HepG2 (cell line): ENCODE results near the gene EMID1. TPM values are rescaled to one million over a fixed set of nuclear protein-coding genes. Genes with fewer than 3 reads are reported as not detected.

ENCODE experiments used
- ATAC-seq: fragments of 200-7000 bp; cut with Tn5 transposase; 3 replicates; pipeline ENCODE4 v1.9.1; 2020; ENCODE audit warnings: mild to moderate bottlenecking, moderate library complexity
- BruUV-seq: library from RNA; stranded (reverse); fragments of 400-500 nt; replicated peaks from 2 replicates; lab custom pipeline; 2021; lab: Mats Ljungman, UMichigan
- CTCF ChIA-PET: fragments of 300-600 bp; formaldehyde crosslinking; extraction: SDS; loops from one replicate; lab custom pipeline; 2021; ENCODE audit warnings: low total read pairs, inconsistent platforms, low intra/inter-chr PET ratio; lab: Yijun Ruan, JAX
- POLR2A ChIA-PET: fragments of 350-600 bp; sonication (Branson Sonifier 250); formaldehyde crosslinking; loops from one replicate; lab custom pipeline; 2020; ENCODE audit warnings: antibody characterized with exemption, inconsistent platforms; lab: Yijun Ruan, JAX
- DNase-seq: peaks from one replicate; pipeline ENCODE4 v3.0.0-alpha.2; 2015; ENCODE audit warnings: low spot score
- FAIRE-seq: peaks from 3 replicates; lab custom pipeline; 2011; peaks lifted over from hg19 to GRCh38; lab: Jason Lieb, UNC
- H2AFZ ChIP-seq: one replicate; pipeline ENCODE4 v1.6.1; 2011; ENCODE audit warnings: low read length, inconsistent platforms
- H3K27ac ChIP-seq: fragments of 300-600 bp; 3 replicates; pipeline ENCODE4 v1.8.0; 2011; ENCODE audit warnings: mixed run types, mild to moderate bottlenecking, mixed read lengths, low read length, inconsistent platforms; ENCODE audit not compliant: insufficient read depth; ENCODE audit errors: extremely low read length
- H3K27me3 ChIP-seq, 2 experiments: fragments of 200-600 bp in 1 of 2; 2 replicates in 1 of 2; 3 replicates in 1 of 2; pipeline versions ENCODE4 v1.6.0 to v1.8.0; 2011; ENCODE audit warnings: low read length in 2 of 2, mild to moderate bottlenecking in 2 of 2, moderate library complexity in 2 of 2, inconsistent platforms in 1 of 2; ENCODE audit not compliant: insufficient read depth in 2 of 2, control insufficient read depth in 1 of 2
- H3K36me3 ChIP-seq, 2 experiments: fragments of 200-600 bp in 1 of 2; replicated peaks in 1 of 2; 2 replicates in 1 of 2; 3 replicates in 1 of 2; pipeline versions ENCODE4 v1.5.1 to v1.8.0; 2011; ENCODE audit warnings: low read length in 2 of 2, inconsistent platforms in 1 of 2; ENCODE audit not compliant: insufficient read depth in 2 of 2, control insufficient read depth in 1 of 2
- H3K4me1 ChIP-seq: 2 replicates; pipeline ENCODE4 v1.5.1; 2012; ENCODE audit warnings: low read length, inconsistent platforms; ENCODE audit not compliant: insufficient read depth
- H3K4me2 ChIP-seq: 2 replicates; pipeline ENCODE4 v1.6.0; 2011; ENCODE audit warnings: low read depth, low read length, inconsistent platforms
- H3K4me3 ChIP-seq, 3 experiments: fragments of 200-600 bp in 1 of 3; sonication (generic), shearing (Covaris generic) in 1 of 3; replicated peaks in 1 of 3; 2 replicates each; pipeline ENCODE4 v1.5.1; 2011 to 2016; ENCODE audit warnings: low read length in 3 of 3, inconsistent platforms in 2 of 3, low read depth in 2 of 3, mild to moderate bottlenecking in 2 of 3, control low read depth in 1 of 3, mixed read lengths in 1 of 3; ENCODE audit not compliant: insufficient read depth in 1 of 3
- H3K79me2 ChIP-seq: one replicate; pipeline ENCODE4 v1.6.1; 2011; ENCODE audit warnings: low read length, inconsistent platforms; ENCODE audit not compliant: insufficient read depth
- H3K9ac ChIP-seq: 2 replicates; pipeline ENCODE4 v1.6.0; 2011; ENCODE audit warnings: mild to moderate bottlenecking, low read depth, low read length, inconsistent platforms; ENCODE audit not compliant: insufficient read depth
- H3K9me3 ChIP-seq: 2 replicates; pipeline ENCODE4 v1.5.1; 2012; ENCODE audit warnings: mild to moderate bottlenecking, low read length
- H4K20me1 ChIP-seq: 2 replicates; pipeline ENCODE4 v1.6.0; 2011; ENCODE audit warnings: inconsistent platforms, mild to moderate bottlenecking, low read length, moderate library complexity; ENCODE audit not compliant: insufficient read depth
- SMARCE1 ChIP-seq: fragments of 450-650 bp; IDR thresholded peaks from 2 replicates; pipeline ENCODE4 v1.6.1; 2017; ENCODE audit warnings: borderline replicate concordance
- ZNF878 ChIP-seq: sonication (generic); formaldehyde crosslinking; IDR thresholded peaks from 2 replicates; pipeline ENCODE4 v1.8.1; 2023; ENCODE audit warnings: mild to moderate bottlenecking, missing genetic modification reagents, moderate library complexity
- WGBS: methylation state at CpG from one replicate; pipeline ENCODE4 v1.1.6; 2017; ENCODE audit warnings: low lambda C conversion rate; 5-methylcytosine and 5-hydroxymethylcytosine counted together
- in situ Hi-C: cut with HindIII; loops from 2 replicates; pipeline ENCODE4 v1.10.0; 2017; ENCODE audit warnings: low pct_unique_long_range_greater_than_20kb; ENCODE audit not compliant: extremely low pct_ligation_motif_present
- intact Hi-C: fragments of 100-400 bp; cut with micrococcal nuclease; formaldehyde crosslinking; loops from one replicate; pipeline ENCODE4 v1.10.0; 2022; ENCODE audit not compliant: unreplicated experiment
- polyA plus RNA-seq, 8 experiments: library from polyadenylated mRNA; depleted of rRNA in 3 of 8; stranded (reverse) in 7 of 8; unstranded in 1 of 8; fragments of >200 nt; fragmentation: Illumina TruSeq in 4 of 8; extraction: Trizol in 4 of 8; gene quantifications; 2 replicates each; pipeline versions ENCODE4 v1.2.1 to v1.2.3, GENCODE V29; 2011 to 2016; ENCODE audit warnings: low read depth in 4 of 8, missing spikeins in 1 of 8, mixed read lengths in 1 of 8; ENCODE audit not compliant: insufficient read depth in 1 of 8
- total RNA-seq, 5 experiments: library from RNA; depleted of rRNA; stranded (reverse); fragments of >200 nt; fragmentation: Illumina TruSeq; extraction: Trizol; gene quantifications; 2 replicates each; pipeline ENCODE4 v1.2.3, GENCODE V29; 2016; ENCODE audit warnings: low read depth in 1 of 5
- TF ChIP-seq, protein P1 (sequence below): sonication (generic); formaldehyde crosslinking; IDR thresholded peaks from 2 replicates; pipeline ENCODE4 v1.5.0; 2020; ENCODE audit warnings: missing genetic modification reagents
- TF ChIP-seq, protein P2 (sequence below): sonication (generic); formaldehyde crosslinking; IDR thresholded peaks from 2 replicates; pipeline ENCODE4 v1.4.0; 2020; ENCODE audit warnings: missing genetic modification reagents

EMID1 gene
- total and polyA plus RNA-seq, 2 of the 13 experiments (the other 11 are each of a cell fraction or from before 2014, with no cell fraction given): 0.45 to 0.82 TPM

DNA sequence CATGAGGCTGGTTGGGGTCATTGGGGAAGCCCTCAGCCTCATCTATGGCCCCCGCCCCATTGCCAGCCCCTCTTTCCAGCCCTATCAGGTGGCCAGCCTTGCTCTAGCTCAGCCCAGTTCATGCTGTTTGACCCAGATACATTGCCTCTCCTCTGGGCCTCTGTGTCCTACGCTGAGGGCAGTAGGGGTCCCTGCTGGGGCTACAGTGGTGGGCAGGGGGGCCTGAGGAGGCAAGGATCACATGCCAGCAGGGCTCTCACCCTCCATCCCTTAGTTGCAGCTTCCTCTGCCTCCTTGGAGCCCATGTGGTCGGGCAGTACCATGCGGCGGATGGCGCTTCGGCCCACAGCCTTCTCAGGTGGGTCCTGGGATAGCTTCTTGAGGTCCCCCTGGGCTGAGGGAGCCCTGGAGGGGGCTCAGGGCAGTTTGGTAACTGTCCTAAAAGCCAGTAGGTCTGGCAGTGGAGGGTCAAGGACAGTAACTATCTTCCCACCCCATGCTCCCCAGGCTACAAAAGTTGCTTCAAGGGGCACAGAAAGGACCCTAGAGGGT is 19.2 kb downstream of the EMID1 start:
- H3K27me3 ChIP-seq: peaks cover 7 to 29% of the 10 kb centered on the region in 2 experiments; a peak in 4 of 5 replicates
- CTCF ChIA-PET: no interaction called here
- H3K9me3 ChIP-seq: no peaks in the 10 kb centered on the region
- intact Hi-C loops (no loop called here), in situ Hi-C loops (no loop called here)
- H4K20me1 ChIP-seq: no peaks in the 10 kb centered on the region
- H2AFZ ChIP-seq: no peak overlapping the region
- no peak overlapping the region for H3K4me3 ChIP-seq
- POLR2A ChIA-PET: no interaction called here
- ATAC-seq (no peak), FAIRE-seq (no peak), DNase-seq (no peak)
- no peaks in the 10 kb centered on the region for H3K79me2 ChIP-seq
- TF ChIP-seq, protein P1, sequence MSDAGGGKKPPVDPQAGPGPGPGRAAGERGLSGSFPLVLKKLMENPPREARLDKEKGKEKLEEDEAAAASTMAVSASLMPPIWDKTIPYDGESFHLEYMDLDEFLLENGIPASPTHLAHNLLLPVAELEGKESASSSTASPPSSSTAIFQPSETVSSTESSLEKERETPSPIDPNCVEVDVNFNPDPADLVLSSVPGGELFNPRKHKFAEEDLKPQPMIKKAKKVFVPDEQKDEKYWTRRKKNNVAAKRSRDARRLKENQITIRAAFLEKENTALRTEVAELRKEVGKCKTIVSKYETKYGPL (CRISPR knock-in tag): no peak
- TF ChIP-seq, protein P2, sequence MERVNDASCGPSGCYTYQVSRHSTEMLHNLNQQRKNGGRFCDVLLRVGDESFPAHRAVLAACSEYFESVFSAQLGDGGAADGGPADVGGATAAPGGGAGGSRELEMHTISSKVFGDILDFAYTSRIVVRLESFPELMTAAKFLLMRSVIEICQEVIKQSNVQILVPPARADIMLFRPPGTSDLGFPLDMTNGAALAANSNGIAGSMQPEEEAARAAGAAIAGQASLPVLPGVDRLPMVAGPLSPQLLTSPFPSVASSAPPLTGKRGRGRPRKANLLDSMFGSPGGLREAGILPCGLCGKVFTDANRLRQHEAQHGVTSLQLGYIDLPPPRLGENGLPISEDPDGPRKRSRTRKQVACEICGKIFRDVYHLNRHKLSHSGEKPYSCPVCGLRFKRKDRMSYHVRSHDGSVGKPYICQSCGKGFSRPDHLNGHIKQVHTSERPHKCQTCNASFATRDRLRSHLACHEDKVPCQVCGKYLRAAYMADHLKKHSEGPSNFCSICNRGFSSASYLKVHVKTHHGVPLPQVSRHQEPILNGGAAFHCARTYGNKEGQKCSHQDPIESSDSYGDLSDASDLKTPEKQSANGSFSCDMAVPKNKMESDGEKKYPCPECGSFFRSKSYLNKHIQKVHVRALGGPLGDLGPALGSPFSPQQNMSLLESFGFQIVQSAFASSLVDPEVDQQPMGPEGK: no peak
- no peak for TF ChIP-seq SMARCE1
- TF ChIP-seq ZNF878 (CRISPR knock-in tag): no peak
- no peak overlapping the region for H3K27ac ChIP-seq
- no peak overlapping the region for H3K4me2 ChIP-seq
- peaks cover 33% of the 10 kb centered on the region for H3K4me1 ChIP-seq
- no TSS peak for BruUV-seq
- 52% methylated on average over 2 of the region's 7 CpGs for WGBS
- H3K9ac ChIP-seq: no peak overlapping the region
- H3K36me3 ChIP-seq: no peaks in the 10 kb centered on the region
